ENCODE results near the gene PHF12.

PHF12 gene

DNA sequence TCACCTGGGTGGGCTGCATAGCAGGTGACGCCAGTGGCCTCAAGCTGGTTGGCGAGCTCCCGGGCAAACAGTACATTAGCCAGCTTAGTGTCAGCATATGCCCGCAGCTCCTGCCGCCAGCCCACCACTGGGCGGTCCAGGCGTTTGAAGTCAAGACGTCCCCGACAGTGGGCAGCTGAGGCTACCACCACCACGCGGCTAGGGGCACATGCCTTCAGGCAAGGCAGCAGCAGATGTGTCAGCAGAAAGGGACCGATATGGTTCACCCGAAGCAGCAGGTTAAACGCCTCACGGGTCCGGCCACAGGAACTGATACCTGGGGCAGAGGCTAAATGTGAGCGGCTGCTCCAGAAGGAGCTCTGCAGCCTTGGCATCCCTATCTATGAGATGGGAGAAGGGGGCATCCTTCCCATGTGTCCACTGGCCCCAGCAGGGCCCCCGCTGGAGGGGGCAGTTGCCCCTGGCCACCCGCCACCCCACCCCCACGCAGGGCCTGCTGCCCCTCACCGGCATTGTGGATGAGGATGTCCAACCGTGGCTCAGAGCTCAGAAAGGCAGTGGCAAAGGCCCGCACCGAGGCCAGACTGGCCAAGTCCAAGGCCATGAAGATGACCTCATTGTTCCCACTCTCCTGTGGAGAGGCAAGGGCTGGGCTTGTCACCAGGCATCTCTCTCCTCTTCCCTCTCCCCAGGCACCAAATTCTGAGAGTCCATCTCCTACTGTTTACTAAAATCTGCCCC, 50.2 kb downstream of the PHF12 start:
- no peak for DNase-seq

DNA sequence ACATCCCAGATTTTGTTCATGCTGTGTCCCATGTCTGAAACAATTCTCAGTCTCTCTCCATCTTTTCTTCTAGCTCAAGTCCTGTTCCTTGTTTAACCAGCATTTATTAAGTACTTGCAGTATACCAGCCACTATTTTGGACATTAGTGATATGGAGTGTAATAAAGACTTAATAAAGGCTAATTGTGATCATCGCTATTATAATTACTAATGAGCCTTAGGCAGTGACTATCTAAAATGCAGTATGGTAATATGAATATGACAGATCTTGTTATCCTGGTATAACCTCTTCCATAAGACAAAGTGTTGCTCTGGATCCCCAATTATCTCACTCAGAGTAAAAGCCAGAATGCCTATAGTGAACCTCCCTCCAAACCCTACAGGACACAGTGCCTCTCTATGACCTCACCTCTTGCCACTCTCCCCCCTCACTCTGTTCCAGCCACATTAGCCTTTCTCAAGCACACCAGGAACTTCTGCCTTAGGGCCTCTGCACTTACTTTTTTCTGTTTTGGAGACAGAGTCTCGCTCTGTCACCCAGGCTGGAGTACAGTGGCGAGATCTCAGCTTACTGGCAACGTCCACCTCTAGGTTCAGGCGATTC, 52.0 kb downstream of the PHF12 start:
- no peak for DNase-seq

DNA sequence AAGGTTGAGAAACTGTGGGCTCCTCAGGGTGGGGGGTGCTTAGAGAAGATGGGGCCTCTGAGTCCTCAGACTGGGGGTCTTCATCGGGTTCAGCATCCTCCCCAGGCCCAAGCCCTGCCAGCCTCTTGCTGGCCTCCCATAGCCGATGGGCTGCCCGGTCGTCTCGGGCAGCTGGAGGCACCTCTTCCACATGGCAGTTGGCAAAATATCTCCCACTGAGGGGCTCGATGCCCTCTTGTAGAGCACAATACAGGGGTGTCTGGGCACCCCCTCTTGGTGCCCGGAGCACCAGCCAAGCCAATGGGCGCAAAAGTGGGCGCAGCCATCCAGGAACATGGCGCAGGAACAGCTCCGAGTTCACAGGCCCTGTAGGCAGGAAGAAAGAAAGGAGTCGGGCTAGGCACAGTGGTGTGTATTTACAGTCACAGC, 52.8 kb downstream of the PHF12 start:
- no peak for DNase-seq

DNA sequence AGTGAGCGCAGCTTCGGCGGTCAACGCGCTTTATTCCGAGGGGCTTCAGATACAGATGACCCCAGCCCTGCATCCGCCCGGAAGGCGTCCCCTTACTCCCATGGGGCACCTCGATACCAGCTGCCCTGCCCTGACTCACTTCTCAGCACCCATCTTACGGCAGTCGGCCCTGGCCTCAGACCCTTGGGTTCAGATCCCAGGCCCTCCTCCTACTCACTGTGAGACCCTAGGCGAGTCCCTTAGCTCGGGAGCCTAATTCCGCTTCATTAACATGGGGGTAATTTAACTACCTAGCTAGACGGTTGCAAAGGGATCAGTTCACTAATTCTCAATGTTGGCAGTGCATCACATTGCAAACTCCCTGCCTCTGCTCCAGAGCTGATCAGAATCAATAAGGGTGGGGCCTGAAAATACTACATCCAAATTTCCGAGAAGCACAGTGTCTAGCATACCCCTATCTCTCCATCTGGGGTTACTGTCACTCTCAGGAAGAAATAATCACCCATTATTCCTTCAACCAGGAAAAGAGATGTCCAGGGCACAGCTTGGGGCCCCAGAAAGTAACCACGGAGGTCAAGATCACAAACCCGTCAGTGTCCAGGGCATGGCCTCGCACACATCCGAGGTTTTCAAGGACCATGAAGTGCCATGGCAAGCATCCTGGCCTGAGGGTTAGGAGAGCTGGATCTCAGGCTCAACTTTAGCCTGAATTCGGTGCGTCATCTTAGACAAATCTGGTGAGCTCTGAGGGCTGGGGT, 53.4 kb downstream of the PHF12 start:
- DNase-seq = peak; percentile 49

DNA sequence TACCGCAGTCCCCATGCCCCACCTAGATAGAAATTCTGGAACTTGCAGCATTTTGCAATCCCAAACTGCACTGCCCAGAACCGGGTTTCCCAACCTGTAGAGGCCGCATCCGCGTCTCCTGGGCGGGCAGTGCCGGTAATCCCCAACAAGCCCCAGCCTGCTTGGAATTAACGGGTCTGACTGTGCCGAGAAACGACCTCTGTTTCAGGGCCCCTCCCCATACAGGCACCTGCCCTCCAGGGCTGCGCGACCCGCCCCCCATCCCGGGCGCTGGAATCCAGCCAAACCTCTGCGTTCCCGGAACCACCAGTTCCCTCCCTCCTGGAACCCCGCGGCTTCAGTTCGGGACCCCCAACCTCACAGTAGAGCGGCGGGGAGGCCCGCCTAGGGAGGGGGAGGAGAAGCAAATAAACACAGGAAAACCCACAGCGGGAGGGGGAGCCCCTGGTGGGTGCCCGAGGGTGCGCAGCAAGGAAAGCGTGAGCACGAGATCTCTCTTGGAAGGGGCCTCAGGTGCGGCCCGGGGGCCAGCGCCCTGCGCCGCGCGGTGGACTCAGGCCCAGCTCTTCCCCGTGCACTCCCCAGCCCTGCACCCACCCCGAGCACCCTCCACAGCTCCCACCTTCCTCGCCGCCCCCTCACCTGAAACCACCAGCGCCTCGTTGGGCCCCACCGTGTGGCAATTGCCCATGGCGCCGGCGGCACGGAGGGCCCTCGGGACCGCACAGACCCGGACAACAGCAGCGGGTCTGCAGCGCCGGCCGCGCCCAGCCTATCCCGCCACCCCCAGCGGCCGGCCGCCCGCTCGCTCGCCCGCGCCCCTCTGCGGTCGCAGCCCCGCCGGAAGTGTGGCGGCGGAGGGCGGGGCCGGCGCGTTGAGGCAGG, 54.2 kb downstream of the PHF12 start, which contains the start of gene FLOT2:
Gene FLOT2 (minus strand): TSS at position 850 of the 885 bp plus-strand sequence. CDS start 159 bp downstream, at position 691.
- DNase-seq = peak; percentile 69

- no peak for DNase-seq
These were observed 54.8 kb downstream of the PHF12 start for GRCh38 chr17:28896491-28896883.

GRCh38 chr17:28895794-28896447, 55.4 kb downstream of the PHF12 start:
- no peak for DNase-seq

- peak; percentile 27 for DNase-seq
These were observed 57.8 kb downstream of the PHF12 start for GRCh38 chr17:28893248-28894183.

GRCh38 chr17:28892024-28892423, 59.3 kb downstream of the PHF12 start:
- no peak for DNase-seq

DNA sequence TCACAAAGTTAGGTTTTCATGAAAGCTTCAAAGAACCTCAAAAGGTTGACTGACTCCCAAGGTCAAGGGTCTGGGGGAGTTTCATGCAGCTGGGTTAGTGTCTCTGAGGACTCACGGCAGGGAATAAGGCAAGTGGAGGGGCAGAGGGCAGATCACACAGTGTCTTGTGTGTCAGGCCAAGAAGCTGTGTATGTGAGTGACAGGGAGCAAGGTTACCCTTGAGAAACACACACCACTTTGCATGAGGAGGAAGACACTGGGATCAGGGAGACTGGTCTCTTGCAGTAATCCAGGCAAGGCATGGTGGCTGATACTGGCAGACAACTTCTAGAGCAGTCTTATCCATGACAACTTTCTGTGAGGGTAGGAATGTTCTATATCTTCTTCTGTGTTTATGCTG, 60.1 kb downstream of the PHF12 start:
- no peak for DNase-seq

DNA sequence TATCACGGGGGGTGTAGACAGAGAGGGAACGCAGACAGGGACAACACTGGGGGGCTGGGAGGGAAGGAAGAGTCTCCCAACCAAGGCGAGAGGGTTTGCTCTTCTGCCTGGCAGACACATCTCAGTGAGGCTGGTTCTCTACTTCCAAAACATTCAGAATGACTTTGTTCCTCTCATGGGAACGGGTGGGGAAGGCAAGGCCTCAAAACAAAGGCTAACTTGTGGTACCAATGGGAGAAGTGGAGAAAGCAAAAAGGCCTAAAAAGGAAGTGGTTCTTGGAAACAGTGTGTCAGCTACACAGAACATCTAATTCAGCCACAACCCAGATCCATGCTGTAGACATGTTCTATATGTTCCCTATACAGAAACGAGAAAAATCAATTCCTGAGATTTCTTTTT, 61.3 kb downstream of the PHF12 start:
- DNase-seq = no peak

- DNase-seq = no peak
These were observed 62.5 kb downstream of the PHF12 start for GRCh38 chr17:28888832-28889231.

- no peak for DNase-seq
These were observed 63.3 kb downstream of the PHF12 start for GRCh38 chr17:28887871-28888471.

- no peak for DNase-seq
These were observed 65.4 kb downstream of the PHF12 start for GRCh38 chr17:28885951-28886350.

GRCh38 chr17:28885363-28885762, 66.0 kb downstream of the PHF12 start:
- no peak for DNase-seq

DNA sequence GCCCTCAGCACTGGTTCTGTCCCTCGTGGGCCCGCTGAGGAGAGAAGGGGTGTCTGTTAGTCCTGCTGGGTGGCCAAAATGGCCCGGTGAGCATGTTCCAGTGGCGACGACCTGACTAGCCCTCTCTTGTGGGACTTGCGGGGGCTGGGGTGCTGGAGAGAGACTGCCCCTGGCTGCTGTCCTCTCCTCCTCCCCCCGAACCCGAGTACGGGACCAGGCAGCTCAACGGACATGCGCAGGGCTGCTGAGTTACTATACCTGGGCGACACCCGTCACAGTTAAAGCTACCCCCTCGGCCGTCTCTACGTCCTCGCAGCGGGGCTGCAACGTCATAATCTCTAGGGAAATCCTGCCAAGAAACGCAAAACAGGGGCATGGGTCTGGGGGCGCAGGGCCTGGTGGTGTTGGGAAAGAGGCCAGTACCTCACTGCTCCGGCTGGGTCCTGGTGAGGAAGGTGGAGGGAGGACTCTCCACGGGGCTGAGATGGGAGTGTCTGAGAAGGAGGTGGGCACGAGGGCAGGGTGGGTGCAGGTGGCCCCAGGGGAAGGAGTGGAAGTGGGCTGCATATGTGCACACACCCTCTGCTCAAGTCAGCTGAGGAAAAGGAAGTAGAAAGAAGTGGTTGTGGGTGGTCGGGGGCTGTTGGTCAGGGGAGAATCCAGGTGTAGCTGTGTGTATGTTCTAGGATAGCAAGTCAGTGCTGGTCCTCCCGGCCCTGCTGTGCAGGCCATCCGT, 67.2 kb downstream of the PHF12 start:
- DNase-seq = no peak

- DNase-seq = no peak
These were observed 69.0 kb downstream of the PHF12 start for GRCh38 chr17:28882154-28882895.

GRCh38 chr17:28881533-28882056, 69.7 kb downstream of the PHF12 start:
- DNase-seq = no peak

DNA sequence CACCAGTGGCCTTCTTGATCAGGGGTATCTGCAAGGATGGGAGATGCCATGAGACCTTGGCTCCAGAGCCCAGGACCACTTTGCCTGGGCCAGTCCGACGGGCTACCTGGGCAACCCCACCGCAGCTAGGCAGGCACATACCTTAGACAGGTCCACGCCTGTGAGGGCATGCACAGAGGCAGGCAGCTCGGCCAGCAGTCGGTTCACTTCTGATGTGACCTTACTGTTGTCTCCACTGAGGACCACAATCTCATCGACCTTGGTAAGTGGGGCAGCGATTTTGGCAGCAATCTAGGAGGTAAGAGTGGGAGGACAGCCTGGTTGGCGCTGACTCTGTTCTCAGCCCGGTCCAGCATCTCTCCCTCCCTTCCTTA, 70.8 kb downstream of the PHF12 start:
- DNase-seq = no peak
